GM18502 (cell line): ENCODE measurements around the gene MON1B.

Source experiments
- ATAC-seq: cut with Tn5 transposase; IDR thresholded peaks from one replicate; pipeline ENCODE4 v1.9.1; 2021; ENCODE audit warnings: mild to moderate bottlenecking; ENCODE audit not compliant: unreplicated experiment, poor library complexity

The MON1B gene

GRCh38 chr16:77194295-77195231 is 3.6 kb downstream of the MON1B start:
- ATAC-seq, result no peak

DNA sequence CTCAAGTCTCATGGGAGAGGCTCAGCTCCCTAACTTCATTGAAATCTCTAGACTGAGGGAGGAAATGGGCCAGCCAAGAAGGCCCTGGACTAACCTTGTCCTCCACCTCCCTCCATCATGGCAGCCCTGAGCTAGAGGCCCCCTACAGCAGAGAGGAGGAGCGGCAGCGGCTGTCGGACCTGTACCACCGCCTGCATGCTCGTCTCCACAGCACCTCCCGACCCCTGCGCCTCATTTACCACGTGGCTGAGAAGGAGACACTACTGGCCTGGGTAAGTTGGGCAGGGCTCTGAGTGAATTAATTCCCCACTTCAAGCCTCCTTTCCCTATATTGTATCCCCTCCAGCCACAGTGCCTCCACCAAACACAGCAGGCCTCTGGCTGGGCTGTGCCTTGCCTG is 4.4 kb downstream of the MON1B start:
- ATAC-seq, result no peak

GRCh38 chr16:77197747-77198146 is 6.8 kb downstream of the MON1B start:
- ATAC-seq, result no peak

- ATAC-seq, result no peak
Observed at GRCh38 chr16:77199211-77199610, 8.2 kb downstream of the MON1B start, which contains the start of gene SYCE1L. TSS of gene SYCE1L (plus strand) at chr16:77199408. CDS start at chr16:77199452, 44 bp downstream.

DNA sequence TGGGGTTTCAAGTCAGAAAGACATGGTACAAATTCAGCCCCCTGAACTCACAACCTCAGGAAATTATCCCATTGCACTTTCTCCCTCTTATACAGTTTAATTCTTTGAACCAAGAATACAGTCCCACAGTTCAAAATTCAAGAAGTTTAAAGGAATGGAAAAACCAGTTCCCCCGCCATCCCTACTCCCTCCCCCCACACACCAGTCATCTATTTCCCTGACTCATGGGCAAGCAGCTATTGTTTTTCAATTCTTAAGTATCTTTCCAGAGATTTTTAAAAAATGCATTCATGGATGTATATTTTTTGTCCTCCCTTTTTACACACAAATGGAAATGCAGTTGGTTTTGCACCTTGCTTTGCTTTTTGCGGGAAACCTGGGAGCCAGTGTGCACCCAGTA is 15.5 kb downstream of the MON1B start:
- ATAC-seq, result no peak

GRCh38 chr16:77207030-77207429 is 16.0 kb downstream of the MON1B start:
- ATAC-seq, result no peak

DNA sequence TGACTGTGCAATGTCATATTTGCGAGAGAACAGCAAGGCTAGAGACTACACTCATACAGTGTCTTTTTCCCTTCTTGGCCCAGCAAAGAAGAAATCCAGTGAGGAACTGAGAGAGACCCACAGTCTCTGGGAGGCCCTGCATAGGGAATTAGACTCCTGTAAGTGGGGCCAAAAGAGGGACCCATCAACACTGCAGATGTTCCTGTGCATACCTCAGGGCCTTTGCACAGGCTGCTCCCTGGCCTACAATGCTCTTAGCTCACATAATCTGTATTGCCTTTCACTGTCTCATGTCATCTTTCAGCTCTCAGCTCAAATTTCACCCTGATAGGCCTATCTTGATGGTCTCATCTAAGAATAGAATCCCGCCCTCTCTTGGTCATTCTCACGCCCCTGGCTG is 17.4 kb downstream of the MON1B start:
- ATAC-seq, result no peak

GRCh38 chr16:77211880-77212740 is 21.1 kb downstream of the MON1B start:
- ATAC-seq, result peak; percentile 74

DNA sequence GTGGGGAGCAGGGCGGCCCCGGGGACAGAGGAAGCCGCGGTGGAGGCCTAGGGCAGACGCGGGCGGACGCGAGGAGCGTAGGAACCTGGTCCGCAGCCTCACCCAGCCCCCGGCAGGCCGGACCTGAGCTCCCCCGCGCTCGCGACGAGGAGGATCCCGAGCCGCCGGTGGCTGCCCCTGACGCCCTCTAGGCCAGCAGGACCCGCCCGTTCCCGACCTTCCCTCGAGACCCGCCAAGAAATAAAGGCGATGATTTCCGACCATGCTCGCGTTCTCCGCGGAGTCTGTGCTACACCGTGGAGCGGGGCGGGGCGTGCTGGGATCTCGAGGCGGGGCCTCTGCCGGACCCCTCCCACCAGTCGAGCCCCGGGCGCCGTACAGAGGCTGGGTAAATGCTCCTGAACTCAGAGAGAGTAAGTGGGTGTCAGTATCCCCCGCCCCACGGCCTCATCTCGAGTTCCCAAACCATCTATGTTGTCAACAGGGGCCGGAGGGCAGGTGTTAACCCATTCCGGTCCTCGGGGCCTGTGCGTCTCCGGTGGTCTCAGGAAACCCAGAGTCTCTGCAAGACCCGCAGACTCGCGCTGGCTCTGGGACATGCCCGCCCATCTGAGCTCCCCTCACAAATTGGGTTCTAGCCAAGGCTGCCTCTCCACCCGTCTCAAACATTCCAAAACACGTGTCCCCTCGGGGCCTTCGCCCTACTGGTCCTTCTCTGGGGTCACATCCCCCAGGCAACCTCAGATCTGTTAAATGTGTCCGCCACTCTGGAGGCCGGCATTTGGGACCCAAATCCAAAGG is 22.0 kb downstream of the MON1B start:
- peak; percentile 83 for ATAC-seq

DNA sequence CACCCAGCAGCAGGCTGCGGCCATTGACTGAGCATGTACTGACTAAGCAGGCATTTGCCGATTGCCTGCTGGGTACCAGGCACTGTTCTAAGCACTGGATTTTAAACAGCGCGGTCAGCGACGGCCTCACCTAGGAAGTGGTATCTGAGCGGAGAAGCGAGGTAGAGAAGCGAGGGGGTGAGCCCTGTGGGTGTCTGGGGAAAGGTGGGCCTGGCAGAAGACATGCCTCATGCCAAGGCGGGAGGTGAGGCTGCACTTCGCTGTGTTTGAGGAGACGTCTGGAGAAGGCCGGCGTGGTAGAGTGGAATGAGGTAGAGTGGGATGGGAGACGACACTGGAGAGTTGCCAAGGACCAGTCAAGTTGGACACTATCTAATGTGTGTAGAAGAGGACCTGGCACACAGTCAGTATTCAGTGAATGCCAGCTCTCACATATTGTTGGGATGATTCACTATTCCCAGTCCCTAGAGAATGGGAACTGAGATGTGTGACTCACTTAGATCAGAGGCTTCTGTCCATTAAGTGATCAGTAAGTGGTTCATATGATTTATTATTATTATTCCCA is 22.6 kb downstream of the MON1B start:
- no peak for ATAC-seq

GRCh38 chr16:77214411-77215138 is 23.6 kb downstream of the MON1B start:
- no peak for ATAC-seq

DNA sequence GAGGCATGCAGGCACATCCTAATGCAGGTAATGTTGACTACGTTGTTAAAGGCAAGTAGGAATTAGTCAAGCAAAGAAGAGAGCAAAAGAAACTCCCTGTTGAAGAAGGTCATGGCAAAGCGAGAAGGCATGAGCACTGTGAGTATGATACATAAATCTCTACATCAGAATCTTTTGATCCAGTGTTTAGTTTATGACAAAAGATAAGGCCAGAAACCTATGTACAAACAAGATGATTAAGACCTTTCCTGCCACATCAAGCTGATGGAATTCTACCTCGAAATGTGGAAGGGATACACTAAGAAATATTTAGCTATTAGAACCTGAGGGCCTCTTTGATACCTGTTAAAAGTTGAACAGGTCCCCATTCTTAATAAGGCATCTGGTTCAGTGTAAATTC is 28.4 kb downstream of the MON1B start:
- no peak for ATAC-seq

DNA sequence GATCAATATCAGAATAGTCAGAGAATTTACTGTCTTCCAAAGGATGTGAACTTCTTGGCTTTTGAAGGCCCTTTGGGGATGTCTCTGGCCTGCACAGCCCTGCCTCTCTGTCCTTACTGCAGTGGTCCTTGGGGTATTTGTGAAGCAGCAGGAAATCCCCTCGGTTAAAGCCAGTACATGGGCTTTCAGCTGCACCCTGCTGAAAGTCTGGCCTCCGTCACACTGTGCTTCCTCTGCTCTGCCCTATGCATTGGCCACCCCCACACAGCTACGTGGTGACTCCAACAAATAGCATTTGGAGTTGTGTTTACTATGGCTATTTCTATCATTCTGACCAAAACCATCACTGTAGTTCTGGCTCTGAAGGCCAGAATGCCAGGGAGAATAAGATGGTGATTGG is 29.4 kb downstream of the MON1B start:
- ATAC-seq, result peak; percentile 73

DNA sequence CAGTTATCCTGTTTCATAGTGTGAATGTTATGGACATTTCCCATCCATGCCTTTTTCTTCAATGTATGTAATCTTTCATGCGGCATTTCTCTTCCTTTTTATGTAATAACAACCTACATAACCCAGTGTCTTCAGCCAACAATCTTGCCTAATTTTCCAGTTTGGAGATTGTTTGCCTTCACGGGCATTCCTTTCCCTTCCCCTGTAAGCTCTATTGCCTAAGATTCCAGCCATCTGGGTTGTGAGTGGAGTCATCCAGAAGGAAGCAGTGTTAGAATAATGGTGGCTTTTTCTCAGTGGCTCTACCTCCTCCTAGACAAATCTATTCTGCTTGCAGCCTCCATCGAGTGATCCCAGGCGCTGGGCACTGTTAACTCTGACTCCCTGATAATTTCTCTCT is 30.5 kb downstream of the MON1B start:
- ATAC-seq, result no peak

DNA sequence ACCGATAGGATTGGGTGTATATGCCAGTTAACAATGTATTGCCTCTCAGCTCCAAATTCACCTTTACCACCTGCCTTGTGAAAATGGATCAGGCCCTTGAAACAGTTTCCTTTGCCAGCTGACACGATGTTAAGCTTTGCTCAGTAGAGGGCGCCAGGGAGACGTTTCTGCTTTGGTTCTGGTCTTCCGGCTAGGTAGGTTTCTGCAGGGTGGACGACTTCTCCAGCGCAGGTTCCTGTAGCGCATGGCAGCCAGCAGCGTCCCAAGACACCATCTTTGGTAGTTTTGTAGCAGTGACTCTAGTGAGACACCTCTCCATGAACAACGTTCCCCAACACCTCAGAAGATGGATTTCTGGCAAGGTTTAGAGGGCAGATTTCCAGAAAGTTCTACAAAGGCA is 32.2 kb downstream of the MON1B start:
- no peak for ATAC-seq

- no peak for ATAC-seq
Observed at GRCh38 chr16:77225182-77225581, 34.2 kb downstream of the MON1B start.

GRCh38 chr16:77227745-77228144 is 36.8 kb downstream of the MON1B start:
- peak; percentile 88 for ATAC-seq

GRCh38 chr16:77231047-77231446 is 40.1 kb downstream of the MON1B start:
- ATAC-seq, result no peak

GRCh38 chr16:77233799-77234519 is 43.0 kb downstream of the MON1B start:
- ATAC-seq, result no peak
